ENCODE data around the gene SDCCAG8. TPM values are rescaled to one million over a fixed set of nuclear protein-coding genes. Genes with fewer than 3 reads are reported as not detected.

The SDCCAG8 gene
- total RNA-seq, 2 donors from 2014 or later: 29.0 to 34.5 TPM

GRCh38 chr1:243266231-243266630 is 10.4 kb downstream of the SDCCAG8 start:
- peaks cover 0 to 56% of the 10 kb centered on the region in 2 donors for H3K4me1 ChIP-seq
- H3K9me3 ChIP-seq: no peaks in the 10 kb centered on the region
- H3K27me3 ChIP-seq: no peaks in the 10 kb centered on the region
- TF ChIP-seq CTCF (IDR thresholded peaks at IDR 0.05): no peak
- no peaks in the 10 kb centered on the region for H3K36me3 ChIP-seq
- H3K4me3 ChIP-seq: no peak overlapping the region
- DNase-seq (ENCODE audit: low spot score): no peak
- H3K27ac ChIP-seq: no peak overlapping the region

- no peaks in the 10 kb centered on the region for H3K9me3 ChIP-seq
- peak overlapping the region; percentile 3 to 22 for H3K27ac ChIP-seq
- H3K4me1 ChIP-seq: peaks cover 0 to 56% of the 10 kb centered on the region in 2 donors
- TF ChIP-seq CTCF (IDR thresholded peaks at IDR 0.05): no peak
- H3K4me3 ChIP-seq: no peak overlapping the region
- no peaks in the 10 kb centered on the region for H3K27me3 ChIP-seq
- H3K36me3 ChIP-seq: no peaks in the 10 kb centered on the region
- no peak for DNase-seq (ENCODE audit: low spot score)
These were observed 11.6 kb downstream of the SDCCAG8 start for GRCh38 chr1:243267471-243267880.

- no peak overlapping the region for H3K4me3 ChIP-seq
These were observed 12.2 kb downstream of the SDCCAG8 start for GRCh38 chr1:243267914-243268653.

GRCh38 chr1:243268751-243269460 is 13.1 kb downstream of the SDCCAG8 start:
- Histone ChIP-seq H3K27ac (peak overlapping the region; percentile 3 to 22), H3K9me3 (no peaks in the 10 kb centered on the region), H3K36me3 (no peaks in the 10 kb centered on the region), H3K4me1 (peaks cover 0 to 45% of the 10 kb centered on the region in 2 donors), H3K27me3 (no peaks in the 10 kb centered on the region), H3K4me3 (peak overlapping the region in 1 of 2 donors; percentile 18)
- DNase-seq (ENCODE audit: low spot score): no peak
- no peak for TF ChIP-seq CTCF (IDR thresholded peaks at IDR 0.05)

More at GRCh38 chr1:243267914-243268653, 12.2 kb downstream of the SDCCAG8 start:
- H3K36me3 ChIP-seq: no peaks in the 10 kb centered on the region
- peaks cover 0 to 53% of the 10 kb centered on the region in 2 donors for H3K4me1 ChIP-seq
- H3K27me3 ChIP-seq: no peaks in the 10 kb centered on the region
- TF ChIP-seq CTCF (IDR thresholded peaks at IDR 0.05): no peak
- no peak for DNase-seq (ENCODE audit: low spot score)
- no peaks in the 10 kb centered on the region for H3K9me3 ChIP-seq
- peak overlapping the region; percentile 3 to 22 for H3K27ac ChIP-seq

GRCh38 chr1:243269461-243269801 is 13.6 kb downstream of the SDCCAG8 start:
- no peak for TF ChIP-seq CTCF (IDR thresholded peaks at IDR 0.05)
- Histone ChIP-seq H3K36me3 (peaks cover under 1% of the 10 kb centered on the region), H3K4me3 (peak overlapping the region in 1 of 2 donors; percentile 18), H3K4me1 (peaks cover 0 to 39% of the 10 kb centered on the region in 2 donors), H3K27ac (peak overlapping the region; percentile 3 to 10), H3K27me3 (no peaks in the 10 kb centered on the region), H3K9me3 (no peaks in the 10 kb centered on the region)
- DNase-seq (ENCODE audit: low spot score): no peak
